Mesenchymal stem cell (in vitro differentiated cells and primary cell): ENCODE data around the gene SLC5A8. TPM values are rescaled to one million over a fixed set of nuclear protein-coding genes. Genes with fewer than 3 reads are reported as not detected.
A peak's percentile ranks its signal among the peaks of the same experiment; 100 is the strongest.

Experiments used
- DNase-seq: peaks from one replicate; pipeline ENCODE4 v3.0.0-alpha.2; 2013
- H2AFZ ChIP-seq: one replicate; pipeline ENCODE4 v1.6.1; 2013; ENCODE audit warnings: low read depth, mild to moderate bottlenecking, control low read depth, inconsistent platforms, low read length, moderate library complexity
- H2AK5ac ChIP-seq: 2 replicates; pipeline ENCODE4 v1.6.1; 2013; ENCODE audit warnings: low read length, moderate library complexity, mild to moderate bottlenecking, inconsistent platforms; ENCODE audit not compliant: severe bottlenecking
- H2BK120ac ChIP-seq: one replicate; pipeline ENCODE4 v1.6.1; 2013; ENCODE audit warnings: low read depth, mild to moderate bottlenecking, inconsistent platforms, low read length, moderate library complexity
- H2BK12ac ChIP-seq, 2 experiments: one replicate each; pipeline ENCODE4 v1.6.1; 2013; ENCODE audit warnings: inconsistent platforms in 2 of 2, low read length in 2 of 2, mild to moderate bottlenecking in 2 of 2, moderate library complexity in 2 of 2, control low read depth in 1 of 2
- H2BK15ac ChIP-seq: one replicate; pipeline ENCODE4 v1.6.1; 2013; ENCODE audit warnings: mild to moderate bottlenecking, low read depth, inconsistent platforms; ENCODE audit not compliant: poor library complexity, severe bottlenecking
- H2BK5ac ChIP-seq: 2 replicates; pipeline ENCODE4 v1.6.1; 2013; ENCODE audit warnings: low read depth, mild to moderate bottlenecking, low read length, control low read depth, inconsistent platforms; ENCODE audit not compliant: poor library complexity, severe bottlenecking
- H3K14ac ChIP-seq, 2 experiments: one replicate each; pipeline ENCODE4 v1.6.1; 2013; ENCODE audit warnings: inconsistent platforms in 2 of 2, low read length in 2 of 2, control low read depth in 1 of 2, mild to moderate bottlenecking in 1 of 2, moderate library complexity in 1 of 2
- H3K18ac ChIP-seq, 2 experiments: one replicate each; pipeline ENCODE4 v1.6.1; 2013; ENCODE audit warnings: inconsistent platforms in 2 of 2, low read length in 2 of 2, control low read depth in 1 of 2, low read depth in 1 of 2, mild to moderate bottlenecking in 1 of 2
- H3K23ac ChIP-seq, 2 experiments: one replicate each; pipeline ENCODE4 v1.6.1; 2013; ENCODE audit warnings: inconsistent platforms in 2 of 2, low read length in 2 of 2, mild to moderate bottlenecking in 2 of 2, moderate library complexity in 2 of 2, control low read depth in 1 of 2
- H3K27ac ChIP-seq: 2 replicates; pipeline ENCODE4 v1.5.1; 2013; ENCODE audit warnings: mild to moderate bottlenecking, moderate library complexity, low read length, control low read depth, inconsistent platforms; ENCODE audit not compliant: poor library complexity, severe bottlenecking
- H3K27me3 ChIP-seq, 2 experiments: 2 replicates each; pipeline versions ENCODE4 v1.6.1 to v1.7.0; 2013; ENCODE audit warnings: low read length in 2 of 2, mild to moderate bottlenecking in 2 of 2, moderate library complexity in 2 of 2, control low read depth in 1 of 2, inconsistent platforms in 1 of 2; ENCODE audit not compliant: control insufficient read depth in 1 of 2, insufficient read depth in 1 of 2
- H3K36me3 ChIP-seq, 2 experiments: 2 replicates each; pipeline versions ENCODE4 v1.6.1 to v1.7.0; 2013; ENCODE audit warnings: low read length in 2 of 2, control low read depth in 1 of 2, inconsistent platforms in 1 of 2, low read depth in 1 of 2, mild to moderate bottlenecking in 1 of 2; ENCODE audit not compliant: insufficient read depth in 2 of 2, control insufficient read depth in 1 of 2
- H3K4ac ChIP-seq, 2 experiments: one replicate each; pipeline ENCODE4 v1.6.1; 2013; ENCODE audit warnings: inconsistent platforms in 2 of 2, low read length in 2 of 2, mild to moderate bottlenecking in 2 of 2, moderate library complexity in 2 of 2, control low read depth in 1 of 2, low read depth in 1 of 2
- H3K4me1 ChIP-seq: 2 replicates; pipeline ENCODE4 v1.6.1; 2013; ENCODE audit warnings: low read depth, low read length, control low read depth; ENCODE audit not compliant: control insufficient read depth, insufficient read depth
- H3K4me2 ChIP-seq: 2 replicates; pipeline ENCODE4 v1.6.1; 2013; ENCODE audit warnings: low read length, mild to moderate bottlenecking, inconsistent platforms; ENCODE audit not compliant: poor library complexity, severe bottlenecking
- H3K4me3 ChIP-seq, 2 experiments: 2 replicates each; pipeline versions ENCODE4 v1.5.1 to v1.7.0; 2013; ENCODE audit warnings: low read length in 2 of 2, mild to moderate bottlenecking in 2 of 2, control low read depth in 1 of 2, low read depth in 1 of 2; ENCODE audit not compliant: insufficient read depth in 1 of 2
- H3K79me1 ChIP-seq: replicated peaks from 2 replicates; pipeline ENCODE4 v1.6.1; 2013; ENCODE audit warnings: mild to moderate bottlenecking, control low read depth, low read length, inconsistent platforms; ENCODE audit not compliant: poor library complexity, severe bottlenecking
- H3K9ac ChIP-seq: 2 replicates; pipeline ENCODE4 v1.7.0; 2013; ENCODE audit warnings: mild to moderate bottlenecking, low read length, moderate library complexity
- H3K9me3 ChIP-seq: 2 replicates; pipeline ENCODE4 v1.7.0; 2013; ENCODE audit warnings: mild to moderate bottlenecking, low read length; ENCODE audit not compliant: control insufficient read depth
- H4K8ac ChIP-seq: one replicate; pipeline ENCODE4 v1.6.1; 2013; ENCODE audit warnings: inconsistent platforms, mild to moderate bottlenecking, low read length, moderate library complexity
- H4K91ac ChIP-seq: one replicate; pipeline ENCODE4 v1.6.1; 2013; ENCODE audit warnings: mild to moderate bottlenecking, low read length, inconsistent platforms
- WGBS: methylation state at CpG from one replicate; pipeline ENCODE4 v1.1.7; 2013; ENCODE audit warnings: mixed read lengths; 5-methylcytosine and 5-hydroxymethylcytosine counted together
- polyA plus RNA-seq, 2 experiments: library from polyadenylated mRNA; stranded (reverse); fragments of 200-250 nt; gene quantifications; one replicate each; pipeline ENCODE4 v1.2.3, GENCODE V29; 2013

The SLC5A8 gene, protein sequence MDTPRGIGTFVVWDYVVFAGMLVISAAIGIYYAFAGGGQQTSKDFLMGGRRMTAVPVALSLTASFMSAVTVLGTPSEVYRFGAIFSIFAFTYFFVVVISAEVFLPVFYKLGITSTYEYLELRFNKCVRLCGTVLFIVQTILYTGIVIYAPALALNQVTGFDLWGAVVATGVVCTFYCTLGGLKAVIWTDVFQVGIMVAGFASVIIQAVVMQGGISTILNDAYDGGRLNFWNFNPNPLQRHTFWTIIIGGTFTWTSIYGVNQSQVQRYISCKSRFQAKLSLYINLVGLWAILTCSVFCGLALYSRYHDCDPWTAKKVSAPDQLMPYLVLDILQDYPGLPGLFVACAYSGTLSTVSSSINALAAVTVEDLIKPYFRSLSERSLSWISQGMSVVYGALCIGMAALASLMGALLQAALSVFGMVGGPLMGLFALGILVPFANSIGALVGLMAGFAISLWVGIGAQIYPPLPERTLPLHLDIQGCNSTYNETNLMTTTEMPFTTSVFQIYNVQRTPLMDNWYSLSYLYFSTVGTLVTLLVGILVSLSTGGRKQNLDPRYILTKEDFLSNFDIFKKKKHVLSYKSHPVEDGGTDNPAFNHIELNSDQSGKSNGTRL
- not detected for polyA plus RNA-seq (2013, experiment 1 of 2)
- polyA plus RNA-seq (2013, experiment 2 of 2), result not detected

- no peak for DNase-seq
- no peak within 1 kb of the TSS for H3K18ac ChIP-seq
- H4K8ac ChIP-seq, result no peak within 1 kb of the TSS
- H2BK120ac ChIP-seq, result no peak within 1 kb of the TSS
- peaks cover 33 to 43% of the 10 kb centered on the region in 2 experiments for H3K27me3 ChIP-seq
- no peaks in the 10 kb centered on the region for H3K79me1 ChIP-seq
- H3K9ac ChIP-seq, result no peak within 1 kb of the TSS
- H4K91ac ChIP-seq, result no peak within 1 kb of the TSS
- H3K4me2 ChIP-seq, result peak within 1 kb of the TSS; percentile 6
- H2BK15ac ChIP-seq, result no peak within 1 kb of the TSS
- H3K14ac ChIP-seq, result peak within 1 kb of the TSS in 1 of 2 experiments; percentile 48
- H2AFZ ChIP-seq, result no peak within 1 kb of the TSS
- peak within 1 kb of the TSS in 1 of 2 experiments; percentile 60 for H3K4me3 ChIP-seq
- WGBS, result 42% methylated on average over 79 of the region's 80 CpGs
- no peak within 1 kb of the TSS for H3K23ac ChIP-seq
- peaks cover 5% of the 10 kb centered on the region for H3K4me1 ChIP-seq
- no peaks in the 10 kb centered on the region for H3K36me3 ChIP-seq
- H2BK5ac ChIP-seq, result no peak within 1 kb of the TSS
- H3K9me3 ChIP-seq, result peaks cover 6% of the 10 kb centered on the region
- no peak within 1 kb of the TSS for H2AK5ac ChIP-seq
- H3K4ac ChIP-seq, result no peak within 1 kb of the TSS
- no peak within 1 kb of the TSS for H2BK12ac ChIP-seq
- no peak within 1 kb of the TSS for H3K27ac ChIP-seq
These were observed at the start of gene SLC5A8 for GRCh38 chr12:101209319-101210302. TSS of gene SLC5A8 (minus strand) at chr12:101210238. CDS start at chr12:101209848, 390 bp downstream.

- H3K27me3 ChIP-seq, result peaks cover 5 to 6% of the 10 kb centered on the region in 2 experiments
- WGBS, result 82% methylated on average over 4 of the region's 4 CpGs
- H3K23ac ChIP-seq, result no peak overlapping the region
- H2BK15ac ChIP-seq, result no peak overlapping the region
- peaks cover 7% of the 10 kb centered on the region for H3K9me3 ChIP-seq
- H3K4me2 ChIP-seq, result peak overlapping the region; percentile 47
- H3K9ac ChIP-seq, result no peak overlapping the region
- no peak overlapping the region for H3K27ac ChIP-seq
- no peak overlapping the region for H2BK120ac ChIP-seq
- H2AK5ac ChIP-seq, result no peak overlapping the region
- no peaks in the 10 kb centered on the region for H3K4me1 ChIP-seq
- no peak overlapping the region for H4K8ac ChIP-seq
- H2BK12ac ChIP-seq, result no peak overlapping the region
- no peaks in the 10 kb centered on the region for H3K36me3 ChIP-seq
- H3K4me3 ChIP-seq, result no peak overlapping the region
- no peak overlapping the region for H3K18ac ChIP-seq
- no peak overlapping the region for H4K91ac ChIP-seq
- no peak for DNase-seq
- H3K79me1 ChIP-seq, result no peaks in the 10 kb centered on the region
- no peak overlapping the region for H2AFZ ChIP-seq
- H2BK5ac ChIP-seq, result no peak overlapping the region
- H3K14ac ChIP-seq, result peak overlapping the region in 1 of 2 experiments; percentile 11
- no peak overlapping the region for H3K4ac ChIP-seq
These were observed 47.3 kb upstream of the SLC5A8 start for GRCh38 chr12:101257357-101257756.

GRCh38 chr12:101256266-101256665 lies 46.2 kb upstream of the SLC5A8 start:
- no peak overlapping the region for H2BK120ac ChIP-seq
- H2BK5ac ChIP-seq, result no peak overlapping the region

More at GRCh38 chr12:101256266-101256665, 46.2 kb upstream of the SLC5A8 start:
- H3K27me3 ChIP-seq, result peaks cover 5 to 6% of the 10 kb centered on the region in 2 experiments
- no peak overlapping the region for H2BK12ac ChIP-seq
- H2AFZ ChIP-seq, result no peak overlapping the region
- no peaks in the 10 kb centered on the region for H3K36me3 ChIP-seq
- DNase-seq, result no peak
- H4K91ac ChIP-seq, result no peak overlapping the region
- no peaks in the 10 kb centered on the region for H3K4me1 ChIP-seq
- WGBS, result 59% methylated on average over 4 of the region's 4 CpGs
- no peak overlapping the region for H2BK15ac ChIP-seq
- H3K14ac ChIP-seq, result no peak overlapping the region
- no peak overlapping the region for H3K27ac ChIP-seq
- no peak overlapping the region for H3K9ac ChIP-seq
- H3K4me2 ChIP-seq, result no peak overlapping the region
- peaks cover 7% of the 10 kb centered on the region for H3K9me3 ChIP-seq
- H3K4me3 ChIP-seq, result no peak overlapping the region
- H3K4ac ChIP-seq, result no peak overlapping the region
- H4K8ac ChIP-seq, result no peak overlapping the region
- H3K18ac ChIP-seq, result no peak overlapping the region
- H2AK5ac ChIP-seq, result no peak overlapping the region
- H3K79me1 ChIP-seq, result no peaks in the 10 kb centered on the region
- H3K23ac ChIP-seq, result no peak overlapping the region
